BE2C (cell line): Measurements from ENCODE around the gene FAM120A.

ENCODE experiments used
- DNase-seq: peaks from one replicate; pipeline ENCODE4 v3.0.0-alpha.2; 2020
- H3K27me3 ChIP-seq: fragments of 250-450 bp; sonication (Bioruptor Pico); 2 replicates; pipeline ENCODE4 v1.5.1; 2020; ENCODE audit warnings: mild to moderate bottlenecking
- H3K36me3 ChIP-seq: fragments of 250-450 bp; sonication (Bioruptor Pico); 2 replicates; pipeline ENCODE4 v1.5.1; 2020; ENCODE audit warnings: mild to moderate bottlenecking
- H3K4me1 ChIP-seq: fragments of 250-450 bp; sonication (Bioruptor Pico); 2 replicates; pipeline ENCODE4 v1.5.1; 2020
- H3K4me3 ChIP-seq: 2 replicates; pipeline ENCODE4 v1.5.1; 2011; ENCODE audit warnings: low read depth, low read length
- H3K9me3 ChIP-seq: fragments of 250-450 bp; sonication (Bioruptor Pico); 2 replicates; pipeline ENCODE4 v1.5.1; 2020
- CTCF ChIP-seq: IDR thresholded peaks from 2 replicates; pipeline ENCODE4 v1.5.1; 2012; ENCODE audit warnings: mild to moderate bottlenecking, low read depth, low read length

The FAM120A gene

GRCh38 chr9:93576258-93577077 lies 125.0 kb downstream of the FAM120A start, which contains the start of gene PHF2:
Gene PHF2 (plus strand): TSS chr9:93576584. CDS start chr9:93576774, 190 bp downstream.
- Histone ChIP-seq H3K4me3 (peak within 1 kb of the TSS; percentile 73), H3K27me3 (no peaks in the 10 kb centered on the region), H3K9me3 (no peaks in the 10 kb centered on the region), H3K4me1 (no peaks in the 10 kb centered on the region), H3K36me3 (no peaks in the 10 kb centered on the region)
- no peak for TF ChIP-seq CTCF
- no peak for DNase-seq

GRCh38 chr9:93577078-93577974 lies 125.8 kb downstream of the FAM120A start:
- H3K4me3 ChIP-seq = peak overlapping the region; percentile 59
- H3K36me3 ChIP-seq = no peaks in the 10 kb centered on the region
- no peaks in the 10 kb centered on the region for H3K27me3 ChIP-seq
- TF ChIP-seq CTCF = no peak
- H3K4me1 ChIP-seq = no peaks in the 10 kb centered on the region
- DNase-seq = no peak
- H3K9me3 ChIP-seq = no peaks in the 10 kb centered on the region

- no peaks in the 10 kb centered on the region for H3K36me3 ChIP-seq
- no peak for TF ChIP-seq CTCF
- no peaks in the 10 kb centered on the region for H3K9me3 ChIP-seq
- no peak for DNase-seq
- H3K27me3 ChIP-seq = no peaks in the 10 kb centered on the region
- peak overlapping the region; percentile 59 for H3K4me3 ChIP-seq
- no peaks in the 10 kb centered on the region for H3K4me1 ChIP-seq
These were observed 126.6 kb downstream of the FAM120A start for GRCh38 chr9:93577975-93578682.

- Histone ChIP-seq H3K36me3 (no peaks in the 10 kb centered on the region), H3K4me3 (no peak overlapping the region), H3K27me3 (no peaks in the 10 kb centered on the region), H3K4me1 (no peaks in the 10 kb centered on the region), H3K9me3 (no peaks in the 10 kb centered on the region)
- TF ChIP-seq CTCF = no peak
- DNase-seq = no peak
These were observed 127.4 kb downstream of the FAM120A start for GRCh38 chr9:93578844-93579243.

GRCh38 chr9:93579711-93580516 lies 128.4 kb downstream of the FAM120A start:
- Histone ChIP-seq H3K9me3 (0 out of 2 replicates have a peak, but pooled peaks cover 2% of the 10 kb centered on the region), H3K4me3 (no peak overlapping the region), H3K36me3 (no peaks in the 10 kb centered on the region), H3K27me3 (no peaks in the 10 kb centered on the region), H3K4me1 (no peaks in the 10 kb centered on the region)
- TF ChIP-seq CTCF = no peak
- DNase-seq = no peak
